Activated B cell treated with CpG ODN at 0.5 μM for 24 hours (primary cell): ENCODE data around the gene RPRD1B. TPM values are rescaled to one million over a fixed set of nuclear protein-coding genes. Genes with fewer than 3 reads are reported as not detected.

Experiments
- ATAC-seq: fragments of 200-7000 bp; cut with Tn5 transposase; one replicate; pipeline ENCODE4 v1.10.0; 2021; ENCODE audit warnings: low read depth, mild to moderate bottlenecking, moderate library complexity
- CTCF ChIA-PET: fragments of 350-600 bp; sonication (Branson Sonifier 250); formaldehyde crosslinking; loops from one replicate; lab custom pipeline; 2021; ENCODE audit warnings: antibody characterized with exemption; lab: Charles Lee
- POLR2A ChIA-PET: fragments of 350-600 bp; sonication (Branson Sonifier 250); formaldehyde crosslinking; loops from one replicate; lab custom pipeline; 2021; ENCODE audit warnings: antibody characterized with exemption; lab: Charles Lee
- DNase-seq: peaks from one replicate; pipeline ENCODE4 v3.0.0; 2022
- H3K27ac Mint-ChIP-seq: one replicate; pipeline ENCODE4 v1.8.0; 2020; ENCODE audit warnings: mixed read lengths
- H3K27me3 Mint-ChIP-seq: one replicate; pipeline ENCODE4 v1.8.0; 2021; ENCODE audit warnings: mixed read lengths
- H3K36me3 Mint-ChIP-seq: one replicate; pipeline ENCODE4 v1.8.0; 2021; ENCODE audit warnings: low read depth, mixed read lengths
- H3K4me1 Mint-ChIP-seq: one replicate; pipeline ENCODE4 v1.8.0; 2021; ENCODE audit warnings: mixed read lengths
- H3K4me3 Mint-ChIP-seq: one replicate; pipeline ENCODE4 v1.8.0; 2020; ENCODE audit warnings: mild to moderate bottlenecking, mixed read lengths
- H3K9me3 Mint-ChIP-seq: one replicate; pipeline ENCODE4 v1.8.0; 2020; ENCODE audit warnings: mixed read lengths
- intact Hi-C: fragments of 100-400 bp; cut with micrococcal nuclease; formaldehyde crosslinking; loops from one replicate; pipeline ENCODE4 v1.15.1; 2024
- total RNA-seq: library from RNA; stranded (reverse); gene quantifications from 2 replicates; pipeline ENCODE4 v1.2.3, GENCODE V29; 2022
- TF ChIP-seq, protein P1 (sequence below): fragments of 200-600 bp; IDR thresholded peaks from one replicate; pipeline ENCODE4 v1.8.0; 2022; ENCODE audit warnings: antibody characterized with exemption, mild to moderate bottlenecking

The RPRD1B gene
- total RNA-seq, 1 donor from 2014 or later: 38.4 TPM

DNA sequence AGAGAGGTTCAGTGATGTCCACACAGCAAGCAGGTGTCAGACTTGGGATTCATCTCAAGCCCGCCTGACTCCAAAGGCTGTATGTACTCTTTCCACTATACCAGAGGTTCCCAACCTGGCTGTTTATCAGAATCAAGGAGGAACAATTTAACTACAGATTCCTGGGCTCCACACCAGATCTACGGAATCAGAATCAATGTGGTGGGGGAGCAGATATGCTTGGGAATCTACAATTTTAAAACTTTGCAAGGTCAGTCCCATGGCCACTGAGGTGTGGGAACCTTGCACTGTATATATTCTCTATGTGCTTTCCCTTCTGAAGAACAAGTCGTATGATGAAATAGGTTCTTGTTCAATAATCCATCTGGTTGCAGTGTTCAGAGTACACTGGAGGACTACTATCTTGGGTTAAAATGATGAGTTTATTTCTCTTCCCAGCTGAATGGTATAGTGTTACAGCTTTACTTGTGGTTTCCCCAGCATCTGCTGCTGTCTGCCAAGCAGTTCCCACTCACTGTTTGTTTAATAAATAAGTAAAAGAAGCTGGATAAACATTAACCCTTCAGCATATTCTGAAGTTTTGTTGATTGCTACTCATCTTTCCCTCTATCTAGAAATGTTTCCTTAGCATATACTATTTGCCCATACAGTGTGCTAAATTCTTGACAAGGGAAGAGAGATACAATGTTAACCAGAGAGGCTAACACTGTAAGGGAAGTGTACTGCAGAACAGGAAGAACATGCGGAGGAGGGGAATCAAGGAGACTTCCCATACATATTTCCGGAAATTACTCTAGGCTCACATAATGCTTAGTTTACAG is 10.2 kb upstream of the RPRD1B start:
- ChIA-PET CTCF (no interaction called here), POLR2A (no interaction called here)
- intact Hi-C loops: no loop called here
- Mint-ChIP-seq H3K9me3 (peaks cover 6% of the 10 kb centered on the region), H3K36me3 (peaks cover 37% of the 10 kb centered on the region), H3K4me1 (peaks cover 25% of the 10 kb centered on the region), H3K27ac (no peak overlapping the region), H3K4me3 (no peak overlapping the region), H3K27me3 (no peaks in the 10 kb centered on the region)
- TF ChIP-seq, protein P1, sequence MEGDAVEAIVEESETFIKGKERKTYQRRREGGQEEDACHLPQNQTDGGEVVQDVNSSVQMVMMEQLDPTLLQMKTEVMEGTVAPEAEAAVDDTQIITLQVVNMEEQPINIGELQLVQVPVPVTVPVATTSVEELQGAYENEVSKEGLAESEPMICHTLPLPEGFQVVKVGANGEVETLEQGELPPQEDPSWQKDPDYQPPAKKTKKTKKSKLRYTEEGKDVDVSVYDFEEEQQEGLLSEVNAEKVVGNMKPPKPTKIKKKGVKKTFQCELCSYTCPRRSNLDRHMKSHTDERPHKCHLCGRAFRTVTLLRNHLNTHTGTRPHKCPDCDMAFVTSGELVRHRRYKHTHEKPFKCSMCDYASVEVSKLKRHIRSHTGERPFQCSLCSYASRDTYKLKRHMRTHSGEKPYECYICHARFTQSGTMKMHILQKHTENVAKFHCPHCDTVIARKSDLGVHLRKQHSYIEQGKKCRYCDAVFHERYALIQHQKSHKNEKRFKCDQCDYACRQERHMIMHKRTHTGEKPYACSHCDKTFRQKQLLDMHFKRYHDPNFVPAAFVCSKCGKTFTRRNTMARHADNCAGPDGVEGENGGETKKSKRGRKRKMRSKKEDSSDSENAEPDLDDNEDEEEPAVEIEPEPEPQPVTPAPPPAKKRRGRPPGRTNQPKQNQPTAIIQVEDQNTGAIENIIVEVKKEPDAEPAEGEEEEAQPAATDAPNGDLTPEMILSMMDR: no peak
- DNase-seq (no peak), ATAC-seq (no peak)

- ChIA-PET POLR2A (no interaction called here), CTCF (no interaction called here)
- TF ChIP-seq, protein P1: no peak
- intact Hi-C loops: no loop called here
- Mint-ChIP-seq H3K9me3 (peaks cover 4% of the 10 kb centered on the region), H3K27me3 (no peaks in the 10 kb centered on the region), H3K27ac (no peak overlapping the region), H3K4me3 (no peak overlapping the region), H3K36me3 (peaks cover 33% of the 10 kb centered on the region), H3K4me1 (peaks cover 33% of the 10 kb centered on the region)
- DNase-seq (no peak), ATAC-seq (no peak)
Observed at GRCh38 chr20:38024496-38024895, 9.1 kb upstream of the RPRD1B start.

GRCh38 chr20:38029453-38029852 is 4.1 kb upstream of the RPRD1B start:
- no peak overlapping the region for H3K27ac Mint-ChIP-seq
- DNase-seq (no peak), ATAC-seq (no peak)
- no peak overlapping the region for H3K4me3 Mint-ChIP-seq
- POLR2A ChIA-PET: interaction anchor here (0.7 kb wide), 1 partner anchor 856 kb away, joined by 13 read pairs; no protein-coding TSS in a partner anchor
- peaks cover 4% of the 10 kb centered on the region for H3K9me3 Mint-ChIP-seq
- intact Hi-C loops: no loop called here
- TF ChIP-seq, protein P1: no peak
- H3K27me3 Mint-ChIP-seq: no peaks in the 10 kb centered on the region
- peaks cover 51% of the 10 kb centered on the region for H3K4me1 Mint-ChIP-seq
- H3K36me3 Mint-ChIP-seq: peaks cover 40% of the 10 kb centered on the region
- CTCF ChIA-PET: no interaction called here

DNA sequence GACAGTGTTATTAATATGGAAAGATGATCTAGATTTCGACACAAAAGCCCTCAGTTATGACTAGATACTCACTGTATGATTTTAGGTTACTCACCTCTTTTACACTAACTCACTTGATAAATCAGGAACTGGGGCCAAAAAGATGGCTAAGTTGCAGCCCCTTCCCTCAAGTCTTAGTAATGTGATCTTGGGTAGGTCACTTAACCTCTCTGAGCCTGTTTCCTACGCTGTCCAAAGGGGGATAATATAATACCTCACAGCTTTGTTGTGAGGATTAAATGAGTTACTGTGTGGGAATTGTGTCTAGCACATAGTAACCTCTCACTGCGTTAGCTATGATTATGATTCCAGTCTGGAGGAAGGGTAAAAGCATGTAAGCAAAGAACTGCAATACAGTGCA is 1.6 kb upstream of the RPRD1B start:
- ATAC-seq: no peak
- intact Hi-C loops: loop anchor here (10.0 kb wide), 1 partner anchor 403 kb away; the partner anchor contains the start of gene SNHG17
- DNase-seq: no peak
- TF ChIP-seq, protein P1: no peak
- peaks cover 4% of the 10 kb centered on the region for H3K9me3 Mint-ChIP-seq
- peaks cover 43% of the 10 kb centered on the region for H3K36me3 Mint-ChIP-seq
- peaks cover 63% of the 10 kb centered on the region for H3K4me1 Mint-ChIP-seq
- POLR2A ChIA-PET: interaction anchor here (2.6 kb wide), 1 partner anchor 853 kb away, joined by 18 read pairs; the partner anchor contains the start of genes MROH8 and RPN2
- peak overlapping the region; percentile 96 for H3K27ac Mint-ChIP-seq
- no peaks in the 10 kb centered on the region for H3K27me3 Mint-ChIP-seq
- peak overlapping the region; percentile 92 for H3K4me3 Mint-ChIP-seq
- CTCF ChIA-PET: no interaction called here
